H1 (cell line): Measurements from ENCODE around the gene NAA38. TPM values are rescaled to one million over a fixed set of nuclear protein-coding genes. Genes with fewer than 3 reads are reported as not detected.

Experiments
- CTCF ChIA-PET: fragments of 300-600 bp; sonication (Branson Sonifier 250); formaldehyde crosslinking; loops from one replicate; lab custom pipeline; 2021; ENCODE audit not compliant: partially characterized antibody; lab: Charles Lee
- POLR2A ChIA-PET: fragments of 300-600 bp; sonication (Branson Sonifier 250); formaldehyde crosslinking; loops from one replicate; lab custom pipeline; 2021; ENCODE audit warnings: inconsistent platforms; ENCODE audit not compliant: partially characterized antibody; lab: Charles Lee
- DNase-seq, 2 experiments: peaks; one replicate each; pipeline versions ENCODE4 v3.0.0 to v3.0.0-alpha.2; 2010 to 2022; ENCODE audit warnings: low spot score in 2 of 2, low read depth in 1 of 2, mixed read lengths in 1 of 2
- FAIRE-seq: peaks from 2 replicates; lab custom pipeline; 2011; peaks lifted over from hg19 to GRCh38; lab: Jason Lieb, UNC
- H2AFZ ChIP-seq: 2 replicates; pipeline ENCODE4 v1.8.1; 2012; ENCODE audit warnings: low read length, inconsistent platforms
- H2AK5ac ChIP-seq: 2 replicates; pipeline ENCODE4 v1.6.1; 2013; ENCODE audit warnings: low read depth, low read length
- H2BK120ac ChIP-seq: replicated peaks from 2 replicates; pipeline ENCODE3; 2013; ENCODE audit warnings: low read depth, low read length, inconsistent platforms
- H2BK12ac ChIP-seq: 2 replicates; pipeline ENCODE4 v1.6.1; 2013; ENCODE audit warnings: low read depth, low read length
- H2BK15ac ChIP-seq: 2 replicates; pipeline ENCODE4 v1.6.1; 2013; ENCODE audit warnings: low read length
- H2BK20ac ChIP-seq: 2 replicates; pipeline ENCODE4 v1.6.1; 2013; ENCODE audit warnings: low read length
- H2BK5ac ChIP-seq: 2 replicates; pipeline ENCODE4 v1.6.1; 2013; ENCODE audit warnings: low read depth, low read length
- H3K14ac ChIP-seq: 2 replicates; pipeline ENCODE4 v1.6.1; 2013; ENCODE audit warnings: inconsistent platforms; ENCODE audit not compliant: insufficient read length
- H3K18ac ChIP-seq: 2 replicates; pipeline ENCODE4 v1.6.1; 2013; ENCODE audit warnings: low read length; ENCODE audit errors: extremely low read depth
- H3K23ac ChIP-seq: 2 replicates; pipeline ENCODE4 v1.6.1; 2013; ENCODE audit warnings: inconsistent platforms; ENCODE audit not compliant: insufficient read length
- H3K23me2 ChIP-seq: 2 replicates; pipeline ENCODE4 v1.6.1; 2013; ENCODE audit warnings: low read depth, low read length
- H3K27ac ChIP-seq: 2 replicates; pipeline ENCODE4 v1.6.1; 2011; ENCODE audit warnings: low read depth, low read length, inconsistent platforms
- H3K27me3 ChIP-seq, 4 experiments: replicated peaks in 1 of 4; 1 replicate in 1 of 4; 2 replicates in 3 of 4; pipeline versions ENCODE4 v1.6.1 to v1.8.1; 2011 to 2013; ENCODE audit warnings: low read length in 3 of 4, mild to moderate bottlenecking in 3 of 4, inconsistent platforms in 2 of 4, mixed read lengths in 2 of 4, moderate library complexity in 1 of 4; ENCODE audit not compliant: control insufficient read depth in 3 of 4, insufficient read depth in 3 of 4; ENCODE audit errors: extremely low read depth in 1 of 4
- H3K36me3 ChIP-seq, 4 experiments: 2 replicates each; pipeline versions ENCODE4 v1.6.1 to v1.8.1; 2011 to 2013; ENCODE audit warnings: mild to moderate bottlenecking in 4 of 4, low read length in 3 of 4, moderate library complexity in 2 of 4, control low read depth in 1 of 4, inconsistent platforms in 1 of 4; ENCODE audit not compliant: insufficient read depth in 4 of 4, control insufficient read depth in 2 of 4
- H3K4ac ChIP-seq: replicated peaks from 2 replicates; pipeline ENCODE3; 2013; ENCODE audit warnings: low read length, low read depth, mixed read lengths, inconsistent platforms; ENCODE audit not compliant: insufficient read length
- H3K4me1 ChIP-seq, 4 experiments: replicated peaks in 1 of 4; 1 replicate in 1 of 4; 2 replicates in 3 of 4; pipeline versions ENCODE4 v1.6.1 to v1.8.1; 2011 to 2013; ENCODE audit warnings: low read length in 3 of 4, inconsistent platforms in 2 of 4, mixed read lengths in 1 of 4; ENCODE audit not compliant: insufficient read depth in 4 of 4, control insufficient read depth in 3 of 4
- H3K4me2 ChIP-seq, 2 experiments: 2 replicates each; pipeline versions ENCODE4 v1.6.1 to v1.8.1; 2011 to 2013; ENCODE audit warnings: low read depth in 2 of 2, low read length in 2 of 2, control low read depth in 1 of 2, inconsistent platforms in 1 of 2, mild to moderate bottlenecking in 1 of 2; ENCODE audit not compliant: insufficient read depth in 1 of 2
- H3K4me3 ChIP-seq, 4 experiments: fragments of 200-600, 300-600 bp in 1 of 4; sonication (generic), shearing (Covaris generic), sonication (Bioruptor Twin) in 1 of 4; 2 replicates each; pipeline versions ENCODE4 v1.5.1 to v1.8.1; 2011 to 2016; ENCODE audit warnings: low read length in 4 of 4, low read depth in 3 of 4, control low read depth in 2 of 4, inconsistent platforms in 2 of 4, mild to moderate bottlenecking in 2 of 4, mixed read lengths in 1 of 4, moderate library complexity in 1 of 4; ENCODE audit not compliant: insufficient read depth in 2 of 4; ENCODE audit errors: extremely low read depth in 1 of 4
- H3K56ac ChIP-seq: replicated peaks from 2 replicates; pipeline ENCODE3; 2013; ENCODE audit warnings: low read depth, mild to moderate bottlenecking, mixed read lengths, low read length, inconsistent platforms; ENCODE audit not compliant: insufficient read length
- H3K79me1 ChIP-seq: 2 replicates; pipeline ENCODE4 v1.6.1; 2013; ENCODE audit warnings: low read depth, low read length, control low read depth
- H3K79me2 ChIP-seq, 2 experiments: 2 replicates each; pipeline versions ENCODE4 v1.6.1 to v1.8.1; 2012 to 2013; ENCODE audit warnings: low read length in 2 of 2, mild to moderate bottlenecking in 2 of 2, inconsistent platforms in 1 of 2; ENCODE audit not compliant: insufficient read depth in 2 of 2, control insufficient read depth in 1 of 2
- H3K9ac ChIP-seq, 4 experiments: replicated peaks in 1 of 4; 1 replicate in 1 of 4; 2 replicates in 3 of 4; pipeline versions ENCODE4 v1.6.1 to v1.8.1; 2011 to 2013; ENCODE audit warnings: low read depth in 3 of 4, low read length in 3 of 4, control low read depth in 2 of 4, mild to moderate bottlenecking in 2 of 4, moderate library complexity in 2 of 4, inconsistent platforms in 1 of 4; ENCODE audit errors: extremely low read depth in 1 of 4
- H3K9me3 ChIP-seq, 2 experiments: 2 replicates each; pipeline versions ENCODE4 v1.6.1 to v1.8.1; 2012 to 2013; ENCODE audit warnings: mild to moderate bottlenecking in 2 of 2, moderate library complexity in 2 of 2, control low read depth in 1 of 2, inconsistent platforms in 1 of 2, low read depth in 1 of 2, low read length in 1 of 2, mixed read lengths in 1 of 2; ENCODE audit not compliant: insufficient read depth in 2 of 2
- H4K20me1 ChIP-seq, 2 experiments: replicated peaks in 1 of 2; 2 replicates each; pipeline versions ENCODE3 to v1.8.1; 2011 to 2013; ENCODE audit warnings: inconsistent platforms in 2 of 2, low read length in 2 of 2, mild to moderate bottlenecking in 1 of 2; ENCODE audit not compliant: insufficient read depth in 2 of 2, control insufficient read depth in 1 of 2
- H4K5ac ChIP-seq: 2 replicates; pipeline ENCODE4 v1.6.1; 2013; ENCODE audit warnings: low read length, low read depth, mixed read lengths, inconsistent platforms; ENCODE audit not compliant: insufficient read length
- H4K8ac ChIP-seq: 2 replicates; pipeline ENCODE4 v1.8.0; 2013; ENCODE audit warnings: mild to moderate bottlenecking, moderate library complexity, low read length, inconsistent platforms; ENCODE audit not compliant: insufficient read depth; ENCODE audit errors: extremely low read depth
- H4K91ac ChIP-seq: replicated peaks from 2 replicates; pipeline ENCODE3; 2013; ENCODE audit warnings: low read length, mixed read lengths, inconsistent platforms; ENCODE audit not compliant: insufficient read length
- ASH2L ChIP-seq: fragments of 200-600, 300-600 bp; sonication (generic); IDR thresholded peaks from one replicate; pipeline ENCODE4 v1.7.1; 2017; ENCODE audit warnings: low read length
- BACH1 ChIP-seq: IDR thresholded peaks from 2 replicates; pipeline ENCODE4 v1.6.1; 2012; ENCODE audit warnings: low read length, improper control_type of control experiment
- BRCA1 ChIP-seq: IDR thresholded peaks from 2 replicates; pipeline ENCODE4 v1.6.1; 2012; ENCODE audit warnings: low read depth, low read length, improper control_type of control experiment
- CREB1 ChIP-seq: IDR thresholded peaks from 2 replicates; pipeline ENCODE4 v1.6.1; 2012; ENCODE audit warnings: inconsistent platforms
- CTBP2 ChIP-seq: IDR thresholded peaks from 2 replicates; pipeline ENCODE4 v1.7.0; 2011; ENCODE audit warnings: borderline replicate concordance, mild to moderate bottlenecking, moderate library complexity, mixed read lengths, low read length; ENCODE audit not compliant: insufficient read depth, insufficient read length
- FOSL1 ChIP-seq: IDR thresholded peaks from 2 replicates; pipeline ENCODE4 v1.6.1; 2011; ENCODE audit warnings: mild to moderate bottlenecking, low read depth, low read length, moderate library complexity; ENCODE audit not compliant: insufficient read depth
- JUN ChIP-seq: IDR thresholded peaks from 2 replicates; pipeline ENCODE4 v1.6.1; 2011; ENCODE audit warnings: low read depth, mild to moderate bottlenecking, improper control_type of control experiment, low read length
- POLR2AphosphoS5 ChIP-seq: IDR thresholded peaks from 2 replicates; pipeline ENCODE4 v1.6.1; 2011; ENCODE audit warnings: low read depth, low read length
- RAD21 ChIP-seq, 2 experiments: IDR thresholded peaks in 1 of 2; conservative IDR thresholded peaks in 1 of 2; 2 replicates each; pipeline ENCODE4 v1.6.1; 2011; ENCODE audit warnings: low read depth in 2 of 2, low read length in 2 of 2, improper control_type of control experiment in 1 of 2, inconsistent platforms in 1 of 2, mild to moderate bottlenecking in 1 of 2, moderate library complexity in 1 of 2
- RBBP5 ChIP-seq: IDR thresholded peaks from 2 replicates; pipeline ENCODE4 v1.7.1; 2012; ENCODE audit warnings: low read depth, mild to moderate bottlenecking, inconsistent platforms, low read length, moderate library complexity, borderline replicate concordance
- SIN3A ChIP-seq, 2 experiments: IDR thresholded peaks in 1 of 2; conservative IDR thresholded peaks in 1 of 2; 2 replicates each; pipeline ENCODE4 v1.6.1; 2011 to 2012; ENCODE audit warnings: low read length in 2 of 2, improper control_type of control experiment in 1 of 2, low read depth in 1 of 2, mild to moderate bottlenecking in 1 of 2
- SRF ChIP-seq: IDR thresholded peaks from 2 replicates; pipeline ENCODE4 v1.6.1; 2011; ENCODE audit warnings: mild to moderate bottlenecking, low read depth, low read length, moderate library complexity
- WGBS, 2 experiments: shearing (Covaris generic) in 1 of 2; methylation state at CpG; one replicate each; pipeline versions ENCODE4 v1.1.6 to v1.1.7; 2013 to 2015; ENCODE audit warnings: low lambda C conversion rate in 2 of 2, mixed read lengths in 2 of 2, inconsistent platforms in 1 of 2, low coverage in 1 of 2, missing lambda C conversion rate in 1 of 2; ENCODE audit not compliant: insufficient replicate concordance in 2 of 2, insufficient coverage in 1 of 2, insufficient read length in 1 of 2; ENCODE audit errors: extremely low coverage in 1 of 2, missing lambda C conversion rate in 1 of 2; 5-methylcytosine and 5-hydroxymethylcytosine counted together
- polyA plus RNA-seq, 7 experiments: library from polyadenylated mRNA; depleted of rRNA in 3 of 7; stranded (reverse) in 5 of 7; unstranded in 2 of 7; fragments of >200 nt in 5 of 7; fragments of 200-250 nt in 2 of 7; gene quantifications; 1 replicate in 5 of 7; 2 replicates in 1 of 7; 4 replicates in 1 of 7; pipeline versions ENCODE4 v1.2.1 to v1.2.3, GENCODE V29; 2011 to 2013; ENCODE audit warnings: missing spikeins in 2 of 7, mixed read lengths in 2 of 7
- total RNA-seq: library from RNA; stranded (reverse); fragmentation: NEBNext Ultra II Directional; extraction: Animal tissue kit (Norgen Biotek cat#: 25700); gene quantifications from 2 replicates; pipeline ENCODE4 v1.2.1, GENCODE V29; 2021

The NAA38 gene
- total and polyA plus RNA-seq, 2 of the 8 experiments (the other 6 are each of a cell fraction or from before 2014, with no cell fraction given) = 30.2 to 109 TPM

GRCh38 chr17:7811251-7811650 is 46.1 kb downstream of the NAA38 start:
- Histone ChIP-seq H3K14ac (no peak overlapping the region), H2BK15ac (no peak overlapping the region), H3K9me3 (no peaks in the 10 kb centered on the region), H2BK20ac (no peak overlapping the region), H3K27me3 (peaks cover 0 to 2% (median 0%) of the 10 kb centered on the region in 4 experiments; a peak in 1 of 7 replicates), H2BK5ac (no peak overlapping the region), H3K4ac (no peak overlapping the region), H4K8ac (no peak overlapping the region), H3K18ac (no peak overlapping the region), H2AFZ (no peak overlapping the region), H3K27ac (no peak overlapping the region), H2AK5ac (no peak overlapping the region), H3K4me2 (no peak overlapping the region), H3K4me3 (no peak overlapping the region), H3K79me1 (no peaks in the 10 kb centered on the region), H3K79me2 (no peaks in the 10 kb centered on the region), H4K91ac (no peak overlapping the region), H3K4me1 (no peaks in the 10 kb centered on the region), H4K20me1 (no peaks in the 10 kb centered on the region), H4K5ac (no peak overlapping the region), H3K23ac (no peak overlapping the region), H3K23me2 (no peaks in the 10 kb centered on the region), H3K36me3 (no peaks in the 10 kb centered on the region), H3K9ac (no peak overlapping the region), H2BK12ac (no peak overlapping the region), H2BK120ac (no peak overlapping the region), H3K56ac (no peak overlapping the region)
- ChIA-PET CTCF (interaction anchor here (0.6 to 3.2 kb wide), 7 partner anchors 8 to 245 kb away, joined by 3 to 10 read pairs (median 4); no protein-coding TSS in a partner anchor), POLR2A (no interaction called here)
- FAIRE-seq (no peak), DNase-seq (no peak)
- 81% methylated on average over 3 of the region's 3 CpGs; no CpG with 5 or more reads in 1 of the 2 experiments for WGBS, 2 experiments
- TF ChIP-seq POLR2AphosphoS5 = no peak
- TF ChIP-seq FOSL1 = no peak
- no peak for TF ChIP-seq SRF
- no peak for TF ChIP-seq ASH2L
- TF ChIP-seq BRCA1 = no peak
- no peak for TF ChIP-seq CREB1
- TF ChIP-seq JUN = no peak
- no peak for TF ChIP-seq RBBP5
- TF ChIP-seq SIN3A (conservative IDR thresholded peaks at IDR 0.05 in 1 of 2, IDR thresholded peaks at IDR 0.05 in 1 of 2; ENCODE audit: low read depth in 1 of 2, low read length in 2 of 2) = no peak
- TF ChIP-seq BACH1 = no peak
- TF ChIP-seq CTBP2 = no peak
- no peak for TF ChIP-seq RAD21 (IDR thresholded peaks at IDR 0.05 in 1 of 2, conservative IDR thresholded peaks at IDR 0.05 in 1 of 2; ENCODE audit: low read depth in 2 of 2, low read length in 2 of 2)
